Epithelial cell of proximal tubule (primary cell): ENCODE results near the gene AGRN. TPM values are rescaled to one million over a fixed set of nuclear protein-coding genes. Genes with fewer than 3 reads are reported as not detected.

Source experiments
- DNase-seq: peaks from one replicate; pipeline ENCODE4 v3.0.0-alpha.2; 2011; ENCODE audit warnings: low read depth
- H3K4me3 ChIP-seq: 2 replicates; pipeline ENCODE4 v1.5.1; 2011; ENCODE audit warnings: low read depth, mild to moderate bottlenecking, low read length
- CTCF ChIP-seq: conservative IDR thresholded peaks from 2 replicates; pipeline ENCODE4 v1.5.1; 2012; ENCODE audit warnings: low read depth, mild to moderate bottlenecking, low read length
- total RNA-seq: library from RNA; depleted of rRNA; stranded (reverse); fragments of >200 nt; gene quantifications from 2 replicates; pipeline ENCODE4 v1.2.3, GENCODE V29; 2015

AGRN gene
- total RNA-seq, 1 donor from 2014 or later: 462 TPM

- no peak overlapping the region for H3K4me3 ChIP-seq
- no peak for TF ChIP-seq CTCF
Measured at GRCh38 chr1:979744-980072, 40.2 kb upstream of the AGRN start.

GRCh38 chr1:980137-980571 is 39.8 kb upstream of the AGRN start:
- DNase-seq: no peak
- TF ChIP-seq CTCF: no peak
- H3K4me3 ChIP-seq: no peak overlapping the region

More at GRCh38 chr1:979744-980072, 40.2 kb upstream of the AGRN start:
- no peak for DNase-seq

GRCh38 chr1:980602-981395 is 39.1 kb upstream of the AGRN start:
- TF ChIP-seq CTCF: no peak
- no peak overlapping the region for H3K4me3 ChIP-seq
- DNase-seq: no peak

GRCh38 chr1:981491-981954 is 38.4 kb upstream of the AGRN start:
- no peak for DNase-seq
- H3K4me3 ChIP-seq: no peak overlapping the region
- no peak for TF ChIP-seq CTCF

- H3K4me3 ChIP-seq: no peak within 1 kb of the TSS
- no peak for DNase-seq
- TF ChIP-seq CTCF: no peak
Measured at GRCh38 chr1:981955-982558, 37.9 kb upstream of the AGRN start, which contains the start of gene PERM1. Gene PERM1, minus strand, starts transcription at chr1:982093. Its CDS starts 1,064 bp downstream, at chr1:981029.

GRCh38 chr1:982765-983436 is 37.0 kb upstream of the AGRN start:
- no peak for TF ChIP-seq CTCF
- DNase-seq: no peak
- H3K4me3 ChIP-seq: no peak overlapping the region
